ENCODE measurements around the gene FDX1. TPM values are rescaled to one million over a fixed set of nuclear protein-coding genes. Genes with fewer than 3 reads are reported as not detected.
A peak's percentile ranks its signal among the peaks of the same experiment; 100 is the strongest.

Gene FDX1
- total and polyA plus RNA-seq, 2 of the 8 experiments (the other 6 are each of a cell fraction or from before 2014, with no cell fraction given), result 3.7 to 9.6 TPM

DNA sequence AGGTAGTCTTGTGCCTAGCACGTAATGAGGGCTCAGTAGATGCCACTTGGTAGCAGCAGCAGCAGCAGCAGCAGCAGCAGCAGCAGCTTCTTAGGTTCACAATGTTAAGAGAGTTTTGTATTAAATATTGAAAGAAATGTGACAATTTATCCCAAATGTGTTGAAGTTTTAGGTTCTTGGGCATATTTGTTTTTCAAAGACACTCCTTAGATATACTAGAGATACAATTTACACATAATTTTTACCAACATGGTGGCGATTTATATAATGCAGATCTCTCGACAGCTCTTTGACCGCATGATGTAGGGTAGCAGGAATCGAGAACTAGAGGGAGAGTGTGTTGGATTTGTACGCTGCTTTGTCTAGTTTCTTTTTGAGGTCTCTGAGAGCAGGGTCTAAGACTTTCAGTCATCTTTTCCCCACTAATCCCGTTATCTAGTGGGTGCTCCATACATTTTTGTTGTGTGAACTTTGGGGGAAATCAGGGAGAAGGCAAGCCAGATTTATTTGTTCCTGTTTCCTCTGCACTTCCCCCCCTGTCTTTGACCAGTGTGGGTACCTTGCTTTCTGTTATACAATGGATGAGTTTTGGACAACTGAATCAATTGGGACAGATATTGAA lies 1.4 kb downstream of the FDX1 start:
- Histone ChIP-seq H3K27ac (ENCODE audit: low read depth, low read length) (no peak overlapping the region), H3K56ac (replicated peaks; ENCODE audit: insufficient read length, low read depth, low read length) (no peak overlapping the region), H2BK120ac (replicated peaks; ENCODE audit: low read depth, low read length) (no peak overlapping the region), H2BK5ac (ENCODE audit: low read depth, low read length) (no peak overlapping the region), H3K4me2 (ENCODE audit: insufficient read depth in 1 of 2, low read depth in 2 of 2, low read length in 2 of 2) (peak overlapping the region; percentile 83 to 95), H3K9me3 (ENCODE audit: insufficient read depth in 2 of 2, low read depth in 1 of 2, low read length in 1 of 2) (no peaks in the 10 kb centered on the region), H3K4ac (replicated peaks; ENCODE audit: insufficient read length, low read depth, low read length) (no peak overlapping the region), H2AK5ac (ENCODE audit: low read depth, low read length) (no peak overlapping the region), H4K20me1 (replicated peaks in 1 of 2; ENCODE audit: control insufficient read depth in 1 of 2, insufficient read depth in 2 of 2, low read length in 2 of 2) (peaks cover 0 to under 1% of the 10 kb centered on the region in 2 experiments), H4K91ac (replicated peaks; ENCODE audit: insufficient read length, low read length) (no peak overlapping the region), H2BK12ac (ENCODE audit: low read depth, low read length) (no peak overlapping the region), H2BK20ac (ENCODE audit: low read length) (no peak overlapping the region), H3K4me1 (replicated peaks in 1 of 4; ENCODE audit: control insufficient read depth in 3 of 4, insufficient read depth in 4 of 4, low read length in 3 of 4) (peaks cover 0 to 7% (median 2%) of the 10 kb centered on the region in 4 experiments; a peak in 4 of 7 replicates), H3K36me3 (ENCODE audit: control insufficient read depth in 2 of 4, insufficient read depth in 4 of 4, low read length in 3 of 4) (no peaks in the 10 kb centered on the region), H3K79me1 (ENCODE audit: low read depth, low read length) (0 out of 2 replicates have a peak, but pooled peaks cover 4% of the 10 kb centered on the region), H3K27me3 (replicated peaks in 1 of 4; ENCODE audit: control insufficient read depth in 3 of 4, extremely low read depth in 1 of 4, insufficient read depth in 3 of 4, low read length in 3 of 4) (no peaks in the 10 kb centered on the region; a peak in 1 of 7 replicates), H3K18ac (ENCODE audit: extremely low read depth, low read length) (no peak overlapping the region), H3K14ac (ENCODE audit: insufficient read length) (no peak overlapping the region), H3K23ac (ENCODE audit: insufficient read length) (no peak overlapping the region), H3K23me2 (ENCODE audit: low read depth, low read length) (peaks cover 5% of the 10 kb centered on the region), H2AFZ (ENCODE audit: low read length) (no peak overlapping the region), H4K8ac (ENCODE audit: extremely low read depth, insufficient read depth, low read length) (no peak overlapping the region), H3K79me2 (ENCODE audit: control insufficient read depth in 1 of 2, insufficient read depth in 2 of 2, low read length in 2 of 2) (peaks cover 0 to 51% of the 10 kb centered on the region in 2 experiments; a peak in 3 of 4 replicates), H4K5ac (ENCODE audit: insufficient read length, low read depth, low read length) (no peak overlapping the region), H2BK15ac (ENCODE audit: low read length) (no peak overlapping the region), H3K4me3 (ENCODE audit: extremely low read depth in 1 of 4, insufficient read depth in 2 of 4, low read depth in 3 of 4, low read length in 4 of 4) (peak overlapping the region; percentile 81 to 92 (median 88); a peak in 7 of 8 replicates), H3K9ac (replicated peaks in 1 of 4; ENCODE audit: extremely low read depth in 1 of 4, low read depth in 3 of 4, low read length in 3 of 4) (peak overlapping the region in 2 of 4 experiments; percentile 78 to 89; a peak in 3 of 7 replicates)
- 81% methylated on average over 7 of the region's 7 CpGs; no CpG with 5 or more reads in 1 of the 2 experiments for WGBS, 2 experiments (ENCODE audit: extremely low coverage in 1 of 2, insufficient coverage in 1 of 2, insufficient read length in 1 of 2, insufficient replicate concordance in 2 of 2, low coverage in 1 of 2, low lambda C conversion rate in 2 of 2, missing lambda C conversion rate in 1 of 2)
- no peak for FAIRE-seq
- no peak for DNase-seq (ENCODE audit: low read depth in 1 of 2, low spot score in 2 of 2)
- ChIA-PET POLR2A (ENCODE audit: partially characterized antibody) (interaction anchor here (0.6 to 1.8 kb wide), 5 partner anchors 10 to 231 kb away, joined by 3 to 5 read pairs (median 3); no protein-coding TSS in a partner anchor), CTCF (ENCODE audit: partially characterized antibody) (interaction anchor here (0.6 to 7.5 kb wide), 9 partner anchors 11 to 255 kb away, joined by 3 to 130 read pairs (median 3); no protein-coding TSS in a partner anchor)
- TF ChIP-seq BCL11A (IDR thresholded peaks at IDR 0.05; ENCODE audit: low read depth in 2 of 2, low read length in 2 of 2) (no peak), SRF (IDR thresholded peaks at IDR 0.05; ENCODE audit: low read depth, low read length) (no peak), KDM1A (IDR thresholded peaks at IDR 0.05; ENCODE audit: borderline replicate concordance, low read length) (no peak), CEBPB (IDR thresholded peaks at IDR 0.05; ENCODE audit: low read depth, low read length) (no peak), RXRA (IDR thresholded peaks at IDR 0.05; ENCODE audit: insufficient read depth, low read depth, low read length) (no peak), JUN (IDR thresholded peaks at IDR 0.05; ENCODE audit: low read depth, low read length) (no peak), CBX8 (IDR thresholded peaks at IDR 0.05; ENCODE audit: borderline replicate concordance, low read depth, low read length) (no peak), ASH2L (IDR thresholded peaks at IDR 0.05; ENCODE audit: low read length) (no peak), SUZ12 (IDR thresholded peaks at IDR 0.05; ENCODE audit: low read length) (no peak), SP4 (IDR thresholded peaks at IDR 0.05; ENCODE audit: low read length) (no peak)
- TF ChIP-seq, protein P1, sequence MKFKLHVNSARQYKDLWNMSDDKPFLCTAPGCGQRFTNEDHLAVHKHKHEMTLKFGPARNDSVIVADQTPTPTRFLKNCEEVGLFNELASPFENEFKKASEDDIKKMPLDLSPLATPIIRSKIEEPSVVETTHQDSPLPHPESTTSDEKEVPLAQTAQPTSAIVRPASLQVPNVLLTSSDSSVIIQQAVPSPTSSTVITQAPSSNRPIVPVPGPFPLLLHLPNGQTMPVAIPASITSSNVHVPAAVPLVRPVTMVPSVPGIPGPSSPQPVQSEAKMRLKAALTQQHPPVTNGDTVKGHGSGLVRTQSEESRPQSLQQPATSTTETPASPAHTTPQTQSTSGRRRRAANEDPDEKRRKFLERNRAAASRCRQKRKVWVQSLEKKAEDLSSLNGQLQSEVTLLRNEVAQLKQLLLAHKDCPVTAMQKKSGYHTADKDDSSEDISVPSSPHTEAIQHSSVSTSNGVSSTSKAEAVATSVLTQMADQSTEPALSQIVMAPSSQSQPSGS (IDR thresholded peaks at IDR 0.05; ENCODE audit: low read length), result no peak
